Measurements from ENCODE around the gene GALNT15.

GALNT15 gene

GRCh38 chr3:16188071-16188470 is 13.6 kb downstream of the GALNT15 start:
- DNase-seq: no peak

- no peak for DNase-seq
These were observed 14.7 kb downstream of the GALNT15 start for GRCh38 chr3:16189201-16189600.

GRCh38 chr3:16190704-16191103 is 16.2 kb downstream of the GALNT15 start:
- no peak for DNase-seq

- no peak for DNase-seq
These were observed 17.1 kb downstream of the GALNT15 start for GRCh38 chr3:16191591-16191990.

GRCh38 chr3:16192176-16192811 is 17.8 kb downstream of the GALNT15 start:
- DNase-seq: no peak

- no peak for DNase-seq
These were observed 23.9 kb downstream of the GALNT15 start for GRCh38 chr3:16198427-16198826.

- no peak for DNase-seq
These were observed 25.3 kb downstream of the GALNT15 start for GRCh38 chr3:16199769-16200168.

- peak; percentile 9 to 31 for DNase-seq
These were observed 25.9 kb downstream of the GALNT15 start for GRCh38 chr3:16200411-16200810.

- DNase-seq: peak; percentile 6 to 19
These were observed 28.6 kb downstream of the GALNT15 start for GRCh38 chr3:16203031-16203430.

GRCh38 chr3:16203671-16204629 is 29.5 kb downstream of the GALNT15 start:
- DNase-seq: no peak

GRCh38 chr3:16204751-16205150 is 30.3 kb downstream of the GALNT15 start:
- no peak for DNase-seq

GRCh38 chr3:16205156-16205870 is 30.8 kb downstream of the GALNT15 start:
- no peak for DNase-seq

- DNase-seq: no peak
These were observed 32.6 kb downstream of the GALNT15 start for GRCh38 chr3:16207031-16207430.

- no peak for DNase-seq
These were observed 36.9 kb downstream of the GALNT15 start for GRCh38 chr3:16211176-16211904.

GRCh38 chr3:16214366-16214765 is 39.9 kb downstream of the GALNT15 start:
- no peak for DNase-seq

GRCh38 chr3:16216373-16216935 is 42.0 kb downstream of the GALNT15 start:
- no peak for DNase-seq

- no peak for DNase-seq
These were observed 45.3 kb downstream of the GALNT15 start for GRCh38 chr3:16219777-16220176.

GRCh38 chr3:16221990-16222389 is 47.5 kb downstream of the GALNT15 start:
- DNase-seq: no peak

- no peak for DNase-seq
These were observed 48.1 kb downstream of the GALNT15 start for GRCh38 chr3:16222547-16222946.

- DNase-seq: no peak
These were observed 49.8 kb downstream of the GALNT15 start for GRCh38 chr3:16224325-16224724.

GRCh38 chr3:16227566-16227965 is 53.1 kb downstream of the GALNT15 start:
- DNase-seq: no peak

GRCh38 chr3:16229681-16230080 is 55.2 kb downstream of the GALNT15 start:
- DNase-seq: no peak
